Keratinocyte (primary cell): ENCODE results near the gene NPSR1.

ENCODE experiments used
- CTCF ChIP-seq, 3 experiments: IDR thresholded peaks in 1 of 3; conservative IDR thresholded peaks in 1 of 3; optimal IDR thresholded peaks in 1 of 3; 2 replicates in 2 of 3; 3 replicates in 1 of 3; pipeline versions ENCODE3 to v1.5.1; 2011; ENCODE audit warnings: low read length in 3 of 3, mild to moderate bottlenecking in 3 of 3, moderate library complexity in 2 of 3, control low read depth in 1 of 3, inconsistent platforms in 1 of 3; ENCODE audit not compliant: insufficient read depth in 2 of 3; ENCODE audit errors: extremely low read depth in 1 of 3
- EZH2 ChIP-seq: IDR thresholded peaks from one replicate; pipeline ENCODE4 v1.6.1; 2012; ENCODE audit warnings: inconsistent platforms, mild to moderate bottlenecking, low read length, moderate library complexity

- TF ChIP-seq CTCF (optimal IDR thresholded peaks at IDR 0.05 in 1 of 3, IDR thresholded peaks at IDR 0.05 in 1 of 3, conservative IDR thresholded peaks at IDR 0.05 in 1 of 3; ENCODE audit: extremely low read depth in 1 of 3, insufficient read depth in 2 of 3, low read length in 3 of 3): no peak
- TF ChIP-seq EZH2: no peak
These were observed 102.3 kb downstream of the NPSR1 start for GRCh38 chr7:34760271-34760670.
